ENCODE results near the gene SPDYE5. TPM values are rescaled to one million over a fixed set of nuclear protein-coding genes. Genes with fewer than 3 reads are reported as not detected.
A peak's percentile ranks its signal among the peaks of the same experiment; 100 is the strongest.
"Not testable (repeated sequence)": the region's sequence is repeated elsewhere in the genome, so short reads cannot be mapped to it uniquely, and the experiment has no call there.

Gene SPDYE5
- total RNA-seq, 2 experiments from 2014 or later = not detected

GRCh38 chr7:75485979-75486643 is 6.0 kb upstream of the SPDYE5 start, which contains the start of gene POM121C:
Gene POM121C, minus strand, starts transcription at chr7:75486299. Its CDS starts 44,803 bp downstream, at chr7:75441496.
- POLR2A ChIA-PET; H4K20me1 ChIP-seq (ENCODE audit: insufficient read depth, low read length); H3K9me3 ChIP-seq (ENCODE audit: low read length); BruUV-seq (replicated peaks); H3K4me1 ChIP-seq (ENCODE audit: insufficient read depth, low read length, poor library complexity, severe bottlenecking); H3K9me2 ChIP-seq (ENCODE audit: insufficient read depth, low read length); CTCF ChIA-PET (ENCODE audit: unreplicated experiment): not testable (repeated sequence)
- peak within 1 kb of the TSS; percentile 41 for H3K27ac ChIP-seq (ENCODE audit: low read depth, low read length, poor library complexity, severe bottlenecking)
- peak; percentile 95 for DNase-seq (ENCODE audit: low spot score)
- H3K36me3 ChIP-seq (ENCODE audit: insufficient read depth, low read length) = peaks cover 18% of the 10 kb centered on the region
- H2AFZ ChIP-seq (ENCODE audit: low read length) = peak within 1 kb of the TSS; percentile 70
- peak within 1 kb of the TSS; percentile 62 for H3K4me2 ChIP-seq (ENCODE audit: low read length)
- H3K4me3 ChIP-seq (ENCODE audit: low read depth, low read length, poor library complexity, severe bottlenecking) = peak within 1 kb of the TSS; percentile 80
- peaks cover 20% of the 10 kb centered on the region; the same call in 1 of the 2 replicates for H3K79me2 ChIP-seq (ENCODE audit: insufficient read depth, low read depth, low read length)
- intact Hi-C loops (cut with micrococcal nuclease; ENCODE audit: unreplicated experiment) = loop anchor here (5.0 kb wide), 1 partner anchor 41 kb away; no protein-coding TSS in a partner anchor

GRCh38 chr7:75509033-75509432 is 16.9 kb downstream of the SPDYE5 start:
- H3K27ac ChIP-seq (ENCODE audit: low read depth, low read length, poor library complexity, severe bottlenecking); H3K9me2 ChIP-seq (ENCODE audit: insufficient read depth, low read length); H3K4me2 ChIP-seq (ENCODE audit: low read length); intact Hi-C loops (cut with micrococcal nuclease; ENCODE audit: unreplicated experiment); POLR2A ChIA-PET; H3K9me3 ChIP-seq (ENCODE audit: low read length); DNase-seq (ENCODE audit: low spot score); H3K36me3 ChIP-seq (ENCODE audit: insufficient read depth, low read length); H4K20me1 ChIP-seq (ENCODE audit: insufficient read depth, low read length); H3K4me1 ChIP-seq (ENCODE audit: insufficient read depth, low read length, poor library complexity, severe bottlenecking); H2AFZ ChIP-seq (ENCODE audit: low read length); H3K79me2 ChIP-seq (ENCODE audit: insufficient read depth, low read depth, low read length); CTCF ChIA-PET (ENCODE audit: unreplicated experiment); H3K4me3 ChIP-seq (ENCODE audit: low read depth, low read length, poor library complexity, severe bottlenecking); BruUV-seq (replicated peaks): not testable (repeated sequence)

GRCh38 chr7:75518842-75519241 is 26.7 kb downstream of the SPDYE5 start:
- H3K79me2 ChIP-seq (ENCODE audit: insufficient read depth, low read depth, low read length); H3K4me2 ChIP-seq (ENCODE audit: low read length); H2AFZ ChIP-seq (ENCODE audit: low read length); POLR2A ChIA-PET; H3K9me2 ChIP-seq (ENCODE audit: insufficient read depth, low read length); H3K9me3 ChIP-seq (ENCODE audit: low read length); DNase-seq (ENCODE audit: low spot score); H3K4me1 ChIP-seq (ENCODE audit: insufficient read depth, low read length, poor library complexity, severe bottlenecking); BruUV-seq (replicated peaks); H3K4me3 ChIP-seq (ENCODE audit: low read depth, low read length, poor library complexity, severe bottlenecking); CTCF ChIA-PET (ENCODE audit: unreplicated experiment); H4K20me1 ChIP-seq (ENCODE audit: insufficient read depth, low read length); H3K27ac ChIP-seq (ENCODE audit: low read depth, low read length, poor library complexity, severe bottlenecking); intact Hi-C loops (cut with micrococcal nuclease; ENCODE audit: unreplicated experiment): not testable (repeated sequence)
- peaks cover 63% of the 10 kb centered on the region for H3K36me3 ChIP-seq (ENCODE audit: insufficient read depth, low read length)

- Histone ChIP-seq H3K4me1 (ENCODE audit: insufficient read depth, low read length, poor library complexity, severe bottlenecking) (peaks cover 10% of the 10 kb centered on the region), H3K36me3 (ENCODE audit: insufficient read depth, low read length) (peaks cover 75% of the 10 kb centered on the region), H3K79me2 (ENCODE audit: insufficient read depth, low read depth, low read length) (peaks cover 22% of the 10 kb centered on the region; the same call in 1 of the 2 replicates)
- DNase-seq (ENCODE audit: low spot score); H3K4me3 ChIP-seq (ENCODE audit: low read depth, low read length, poor library complexity, severe bottlenecking); POLR2A ChIA-PET; H3K9me3 ChIP-seq (ENCODE audit: low read length); BruUV-seq (replicated peaks); H3K27ac ChIP-seq (ENCODE audit: low read depth, low read length, poor library complexity, severe bottlenecking); H3K4me2 ChIP-seq (ENCODE audit: low read length); CTCF ChIA-PET (ENCODE audit: unreplicated experiment); H2AFZ ChIP-seq (ENCODE audit: low read length); H4K20me1 ChIP-seq (ENCODE audit: insufficient read depth, low read length); H3K9me2 ChIP-seq (ENCODE audit: insufficient read depth, low read length): not testable (repeated sequence)
- intact Hi-C loops (cut with micrococcal nuclease; ENCODE audit: unreplicated experiment) = loop anchor here (10.0 kb wide), 1 partner anchor 213 kb away; the partner anchor contains the start of gene HIP1
Measured at GRCh38 chr7:75521727-75522126, 29.6 kb downstream of the SPDYE5 start.

- H3K27ac ChIP-seq (ENCODE audit: low read depth, low read length, poor library complexity, severe bottlenecking) = peak overlapping the region; percentile 50
- H3K9me2 ChIP-seq (ENCODE audit: insufficient read depth, low read length) = not testable (repeated sequence)
- CTCF ChIA-PET (ENCODE audit: unreplicated experiment) = interaction anchor here (1.3 kb wide), 1 partner anchor 91 kb away, joined by 3 read pairs; no protein-coding TSS in a partner anchor
Measured at GRCh38 chr7:75527224-75527722, 35.2 kb downstream of the SPDYE5 start.

More at GRCh38 chr7:75527224-75527722, 35.2 kb downstream of the SPDYE5 start:
- Histone ChIP-seq H3K4me3 (ENCODE audit: low read depth, low read length, poor library complexity, severe bottlenecking) (peak overlapping the region; percentile 98), H2AFZ (ENCODE audit: low read length) (peak overlapping the region; percentile 95; the same call in 1 of the 2 replicates), H3K36me3 (ENCODE audit: insufficient read depth, low read length) (peaks cover 36% of the 10 kb centered on the region), H3K79me2 (ENCODE audit: insufficient read depth, low read depth, low read length) (peaks cover 24% of the 10 kb centered on the region; the same call in 1 of the 2 replicates), H3K4me2 (ENCODE audit: low read length) (peak overlapping the region; percentile 90), H3K4me1 (ENCODE audit: insufficient read depth, low read length, poor library complexity, severe bottlenecking) (peaks cover 18% of the 10 kb centered on the region)
- not testable (repeated sequence) for BruUV-seq (replicated peaks); H4K20me1 ChIP-seq (ENCODE audit: insufficient read depth, low read length); H3K9me3 ChIP-seq (ENCODE audit: low read length)
- intact Hi-C loops (cut with micrococcal nuclease; ENCODE audit: unreplicated experiment) = loop anchor here (5.0 to 10.0 kb wide), 5 partner anchors 40 to 230 kb away; partner anchors contain the start of genes HIP1 and POM121C
- POLR2A ChIA-PET = interaction anchor here (0.7 to 1.3 kb wide), 3 partner anchors 13 to 1262 kb away, joined by 3 to 4 read pairs (median 4); no protein-coding TSS in a partner anchor
- peak; percentile 11 for DNase-seq (ENCODE audit: low spot score)

Measured in OCI-LY7 (cell line).